SK-N-SH (cell line): ENCODE results near the gene C9orf85. TPM values are rescaled to one million over a fixed set of nuclear protein-coding genes. Genes with fewer than 3 reads are reported as not detected.

Experiments used
- CTCF ChIA-PET: fragments of 300-600, 350-600 bp; formaldehyde crosslinking; extraction: SDS; loops from one replicate; lab custom pipeline; 2021; lab: Yijun Ruan, JAX
- POLR2A ChIA-PET: fragments of 350-600 bp; sonication (Branson Sonifier 250); formaldehyde crosslinking; extraction: SDS; loops from one replicate; lab custom pipeline; 2020; ENCODE audit warnings: antibody characterized with exemption, inconsistent platforms; lab: Yijun Ruan, JAX
- DNase-seq: peaks from one replicate; pipeline ENCODE4 v3.0.0; 2012
- H2AFZ ChIP-seq: fragments of 200-600 bp; sonication (generic); 2 replicates; pipeline ENCODE4 v1.8.1; 2016; ENCODE audit warnings: antibody characterized with exemption, mild to moderate bottlenecking, low read depth
- H3F3A ChIP-seq: fragments of 200-600 bp; sonication (generic); replicated peaks from 2 replicates; pipeline ENCODE3; 2016; ENCODE audit warnings: antibody characterized with exemption, mild to moderate bottlenecking; ENCODE audit not compliant: insufficient read depth
- H3K27ac ChIP-seq, 2 experiments: fragments of 200-500 bp in 1 of 2; fragments of 200-600 bp in 1 of 2; sonication (Bioruptor generic) in 1 of 2; sonication (generic), shearing (Covaris generic) in 1 of 2; 2 replicates each; pipeline versions ENCODE4 v1.5.1 to v1.6.1; 2014 to 2016; ENCODE audit warnings: low read depth in 2 of 2, inconsistent platforms in 1 of 2, low read length in 1 of 2, mild to moderate bottlenecking in 1 of 2, mixed read lengths in 1 of 2
- H3K27me3 ChIP-seq: fragments of 200-600 bp; sonication (generic), shearing (Covaris generic); 2 replicates; pipeline ENCODE4 v1.6.1; 2016; ENCODE audit warnings: mixed run types; ENCODE audit not compliant: insufficient read depth
- H3K36me3 ChIP-seq, 2 experiments: fragments of 200-500 bp in 1 of 2; fragments of 200-600 bp in 1 of 2; sonication (Bioruptor generic) in 1 of 2; sonication (generic) in 1 of 2; replicated peaks in 1 of 2; 2 replicates each; pipeline versions ENCODE3 to v1.5.1; 2014 to 2016; ENCODE audit warnings: low read length in 1 of 2, mild to moderate bottlenecking in 1 of 2; ENCODE audit not compliant: insufficient read depth in 2 of 2, control insufficient read depth in 1 of 2
- H3K4me1 ChIP-seq, 2 experiments: fragments of 200-500 bp in 1 of 2; fragments of 200-600 bp in 1 of 2; sonication (Bioruptor generic) in 1 of 2; sonication (generic), shearing (Covaris generic) in 1 of 2; 2 replicates each; pipeline versions ENCODE4 v1.5.1 to v1.6.1; 2014 to 2016; ENCODE audit warnings: low read depth in 1 of 2, low read length in 1 of 2, mixed run types in 1 of 2; ENCODE audit not compliant: insufficient read depth in 2 of 2, control insufficient read depth in 1 of 2
- H3K4me2 ChIP-seq: fragments of 200-600 bp; sonication (generic), shearing (Covaris generic); 2 replicates; pipeline ENCODE4 v1.6.1; 2017; ENCODE audit warnings: mixed run types
- H3K4me3 ChIP-seq, 2 experiments: fragments of 200-500 bp in 1 of 2; fragments of 200-600 bp in 1 of 2; sonication (Bioruptor generic) in 1 of 2; sonication (generic), shearing (Covaris generic) in 1 of 2; 2 replicates each; pipeline versions ENCODE4 v1.5.1 to v1.8.1; 2014 to 2016; ENCODE audit warnings: low read depth in 2 of 2, inconsistent platforms in 1 of 2, low read length in 1 of 2, mild to moderate bottlenecking in 1 of 2, mixed read lengths in 1 of 2, moderate library complexity in 1 of 2
- H3K79me2 ChIP-seq: fragments of 200-600 bp; sonication (generic); 2 replicates; pipeline ENCODE4 v1.8.1; 2017; ENCODE audit warnings: mild to moderate bottlenecking; ENCODE audit not compliant: insufficient read depth
- H3K9ac ChIP-seq: fragments of 200-600 bp; sonication (generic); 2 replicates; pipeline ENCODE4 v1.6.1; 2017; ENCODE audit warnings: mixed run types
- H3K9me2 ChIP-seq: fragments of 200-600 bp; sonication (generic); 2 replicates; pipeline ENCODE4 v1.6.1; 2017; ENCODE audit warnings: mixed run types
- H3K9me3 ChIP-seq: fragments of 200-600 bp; sonication (generic); 2 replicates; pipeline ENCODE4 v1.6.1; 2017; ENCODE audit warnings: mixed run types, mild to moderate bottlenecking, moderate library complexity
- H4K20me1 ChIP-seq: fragments of 200-600 bp; sonication (generic); 2 replicates; pipeline ENCODE4 v1.6.1; 2017; ENCODE audit warnings: mild to moderate bottlenecking, mixed run types; ENCODE audit not compliant: insufficient read depth
- CTCF ChIP-seq: fragments of 200-600 bp; sonication (generic); IDR thresholded peaks from 2 replicates; pipeline ENCODE4 v1.6.1; 2017; ENCODE audit warnings: antibody characterized with exemption, mild to moderate bottlenecking, moderate library complexity
- EP300 ChIP-seq, 2 experiments: IDR thresholded peaks; 2 replicates each; pipeline versions ENCODE4 v1.4.0 to v1.6.1; 2012; ENCODE audit warnings: borderline replicate concordance in 1 of 2, low read depth in 1 of 2, low read length in 1 of 2
- FOXJ3 ChIP-seq: sonication (generic); formaldehyde crosslinking; IDR thresholded peaks from 2 replicates; pipeline ENCODE4 v1.5.1; 2020; ENCODE audit warnings: mild to moderate bottlenecking, missing genetic modification reagents
- GATA2 ChIP-seq: sonication (generic); formaldehyde crosslinking; IDR thresholded peaks from 2 replicates; pipeline ENCODE4 v1.5.0; 2020; ENCODE audit warnings: mild to moderate bottlenecking, missing genetic modification reagents
- IRF3 ChIP-seq: fragments of 150-350 bp; IDR thresholded peaks from 2 replicates; pipeline ENCODE4 v1.6.1; 2016; ENCODE audit warnings: mild to moderate bottlenecking, low read depth, low read length
- MXI1 ChIP-seq: IDR thresholded peaks from 2 replicates; pipeline ENCODE4 v1.6.1; 2012; ENCODE audit warnings: mild to moderate bottlenecking, low read depth, low read length, improper control_type of control experiment
- NRF1 ChIP-seq: IDR thresholded peaks from 2 replicates; pipeline ENCODE4 v1.6.1; 2012; ENCODE audit warnings: low read depth, mild to moderate bottlenecking, low read length
- POLR2AphosphoS5 ChIP-seq: IDR thresholded peaks from 2 replicates; pipeline ENCODE4 v1.6.1; 2012; ENCODE audit warnings: low read depth, low read length
- SIN3A ChIP-seq: IDR thresholded peaks from 2 replicates; pipeline ENCODE4 v1.6.1; 2012; ENCODE audit warnings: low read depth, mild to moderate bottlenecking, low read length, moderate library complexity, borderline replicate concordance
- SMC3 ChIP-seq: IDR thresholded peaks from 2 replicates; pipeline ENCODE4 v1.6.1; 2012; ENCODE audit warnings: low read depth, low read length, improper control_type of control experiment
- TAF1 ChIP-seq: IDR thresholded peaks from 2 replicates; pipeline ENCODE4 v1.6.1; 2012; ENCODE audit warnings: low read depth, mild to moderate bottlenecking, low read length, moderate library complexity, borderline replicate concordance
- TCF12 ChIP-seq: IDR thresholded peaks from 2 replicates; pipeline ENCODE4 v1.4.0; 2012
- TEAD4 ChIP-seq: IDR thresholded peaks from 2 replicates; pipeline ENCODE4 v1.4.0; 2012; ENCODE audit warnings: mild to moderate bottlenecking, borderline replicate concordance; ENCODE audit not compliant: insufficient read depth
- YY1 ChIP-seq: IDR thresholded peaks from 2 replicates; pipeline ENCODE4 v1.4.0; 2012; ENCODE audit warnings: low read depth, mild to moderate bottlenecking
- WGBS: methylation state at CpG from one replicate; pipeline ENCODE4 v1.1.6; 2017; ENCODE audit warnings: low lambda C conversion rate; 5-methylcytosine and 5-hydroxymethylcytosine counted together
- polyA plus RNA-seq, 3 experiments: library from polyadenylated mRNA; depleted of rRNA; stranded (reverse); fragments of >200 nt; gene quantifications; 2 replicates each; pipeline ENCODE4 v1.2.3, GENCODE V29; 2012

Gene C9orf85
- polyA plus RNA-seq, 1 of the 3 experiments (the other 2 are of a cell fraction) = 11.1 TPM

GRCh38 chr9:71990466-71990865, 79.0 kb downstream of the C9orf85 start:
- Histone ChIP-seq H3K4me3 (no peak overlapping the region), H3K9me3 (no peaks in the 10 kb centered on the region), H3K36me3 (no peaks in the 10 kb centered on the region), H4K20me1 (no peaks in the 10 kb centered on the region), H2AFZ (no peak overlapping the region), H3K9me2 (no peaks in the 10 kb centered on the region), H3K4me2 (no peak overlapping the region), H3F3A (no peaks in the 10 kb centered on the region), H3K27ac (no peak overlapping the region), H3K9ac (no peak overlapping the region), H3K27me3 (no peaks in the 10 kb centered on the region), H3K79me2 (no peaks in the 10 kb centered on the region), H3K4me1 (no peaks in the 10 kb centered on the region; a peak in 1 of 4 replicates)
- POLR2A ChIA-PET = no interaction called here
- CTCF ChIA-PET = interaction anchor here (1.9 kb wide), 1 partner anchor 35 kb away, joined by 6 read pairs; no protein-coding TSS in a partner anchor
- TF ChIP-seq IRF3 (no peak), FOXJ3 (CRISPR knock-in tag) (no peak), POLR2AphosphoS5 (no peak), CTCF (no peak), TCF12 (no peak), SMC3 (no peak), TAF1 (no peak), GATA2 (CRISPR knock-in tag) (no peak), TEAD4 (no peak), SIN3A (no peak), MXI1 (no peak), NRF1 (no peak), YY1 (no peak), EP300 (IDR thresholded peaks at IDR 0.05; ENCODE audit: borderline replicate concordance in 1 of 2, low read depth in 1 of 2, low read length in 1 of 2) (no peak)
- WGBS = 88% methylated on average over 1 of the region's 1 CpG
- no peak for DNase-seq

- ChIA-PET CTCF (no interaction called here), POLR2A (no interaction called here)
- TF ChIP-seq NRF1 (no peak), CTCF (no peak)
- Histone ChIP-seq H3K4me3 (no peak overlapping the region), H3K36me3 (no peaks in the 10 kb centered on the region), H3K9me2 (no peaks in the 10 kb centered on the region), H3K4me2 (no peak overlapping the region), H3K27ac (no peak overlapping the region), H3F3A (no peaks in the 10 kb centered on the region), H4K20me1 (no peaks in the 10 kb centered on the region), H3K79me2 (no peaks in the 10 kb centered on the region), H3K9ac (no peak overlapping the region), H3K9me3 (no peaks in the 10 kb centered on the region), H3K4me1 (no peaks in the 10 kb centered on the region), H3K27me3 (no peaks in the 10 kb centered on the region), H2AFZ (no peak overlapping the region)
- no peak for DNase-seq
Measured at GRCh38 chr9:72005451-72005850, 94.0 kb downstream of the C9orf85 start.
